GM23338 (cell line): ENCODE data around the gene NEK11. TPM values are rescaled to one million over a fixed set of nuclear protein-coding genes. Genes with fewer than 3 reads are reported as not detected.

Experiments
- ATAC-seq: fragments of 200-7000 bp; cut with Tn5 transposase; 3 replicates; pipeline ENCODE4 v1.9.1; 2020
- DNase-seq: peaks from one replicate; pipeline ENCODE4 v3.0.0-alpha.2; 2015; ENCODE audit warnings: low spot score
- H2AFZ ChIP-seq: fragments of 200-600 bp; sonication (generic); 2 replicates; pipeline ENCODE4 v1.8.0; 2016; ENCODE audit warnings: antibody characterized with exemption, mild to moderate bottlenecking, moderate library complexity
- H3F3A ChIP-seq: fragments of 200-600 bp; sonication (generic); replicated peaks from 2 replicates; pipeline ENCODE4 v1.8.0; 2017; ENCODE audit warnings: antibody characterized with exemption, mixed run types, low read depth
- H3K27ac ChIP-seq: fragments of 200-600 bp; sonication (generic); 2 replicates; pipeline ENCODE4 v1.6.1; 2016; ENCODE audit warnings: low read depth
- H3K27me3 ChIP-seq: fragments of 200-600 bp; sonication (generic); 2 replicates; pipeline ENCODE4 v1.8.0; 2016; ENCODE audit warnings: mild to moderate bottlenecking, mixed run types, moderate library complexity; ENCODE audit not compliant: insufficient read depth
- H3K36me3 ChIP-seq: fragments of 200-600 bp; sonication (generic); 2 replicates; pipeline ENCODE4 v1.8.0; 2016; ENCODE audit warnings: mild to moderate bottlenecking; ENCODE audit not compliant: insufficient read depth
- H3K4me1 ChIP-seq: fragments of 200-600 bp; sonication (generic); 2 replicates; pipeline ENCODE4 v1.8.0; 2016; ENCODE audit warnings: mild to moderate bottlenecking, moderate library complexity; ENCODE audit not compliant: insufficient read depth
- H3K4me2 ChIP-seq: fragments of 200-600 bp; sonication (generic); 2 replicates; pipeline ENCODE4 v1.7.1; 2017; ENCODE audit warnings: mixed run types
- H3K4me3 ChIP-seq: fragments of 200-600 bp; sonication (generic); 2 replicates; pipeline ENCODE4 v1.6.1; 2016; ENCODE audit warnings: mixed run types
- H3K79me2 ChIP-seq: fragments of 200-600 bp; sonication (generic); replicated peaks from 2 replicates; pipeline ENCODE4 v1.8.0; 2017; ENCODE audit warnings: mild to moderate bottlenecking; ENCODE audit not compliant: insufficient read depth
- H3K9me2 ChIP-seq: fragments of 200-600 bp; sonication (generic); 2 replicates; pipeline ENCODE4 v1.8.0; 2017; ENCODE audit not compliant: insufficient read depth
- H4K20me1 ChIP-seq: fragments of 200-600 bp; sonication (generic); replicated peaks from 2 replicates; pipeline ENCODE4 v1.8.0; 2017; ENCODE audit warnings: mild to moderate bottlenecking; ENCODE audit not compliant: insufficient read depth
- H3K27ac Mint-ChIP-seq: 2 replicates; pipeline ENCODE4 v1.8.0; 2020; ENCODE audit warnings: inconsistent platforms, mild to moderate bottlenecking, moderate library complexity, mixed read lengths
- H3K27me3 Mint-ChIP-seq: 3 replicates; pipeline ENCODE4 v1.8.0; 2022; ENCODE audit warnings: low read depth, mild to moderate bottlenecking, moderate library complexity, mixed read lengths, inconsistent platforms; ENCODE audit not compliant: insufficient read depth, poor library complexity
- H3K36me3 Mint-ChIP-seq: 3 replicates; pipeline ENCODE4 v1.8.0; 2021; ENCODE audit warnings: low read depth, mild to moderate bottlenecking, inconsistent platforms, moderate library complexity, mixed read lengths
- H3K4me1 Mint-ChIP-seq: 3 replicates; pipeline ENCODE4 v1.8.0; 2020; ENCODE audit warnings: mild to moderate bottlenecking, inconsistent platforms, mixed read lengths
- H3K4me3 Mint-ChIP-seq: 3 replicates; pipeline ENCODE4 v1.8.0; 2021; ENCODE audit warnings: moderate library complexity, mild to moderate bottlenecking, inconsistent platforms, mixed read lengths
- H3K9me3 Mint-ChIP-seq: 3 replicates; pipeline ENCODE4 v1.8.0; 2020; ENCODE audit warnings: moderate library complexity, mild to moderate bottlenecking, inconsistent platforms, mixed read lengths
- CREB1 ChIP-seq: fragments of 250-450 bp; sonication (Bioruptor Pico); IDR thresholded peaks from 2 replicates; pipeline ENCODE4 v1.5.0; 2020; ENCODE audit warnings: low read depth, mild to moderate bottlenecking, moderate library complexity
- EZH2 ChIP-seq: fragments of 200-600 bp; sonication (generic); IDR thresholded peaks from one replicate; pipeline ENCODE4 v1.8.0; 2017; ENCODE audit warnings: antibody characterized with exemption, mild to moderate bottlenecking, low read depth; ENCODE audit not compliant: unreplicated experiment
- EZH2phosphoT487 ChIP-seq: fragments of 200-600 bp; sonication (generic); IDR thresholded peaks from one replicate; pipeline ENCODE4 v1.8.1; 2018; ENCODE audit warnings: antibody characterized with exemption; ENCODE audit not compliant: unreplicated experiment
- JUNB ChIP-seq: IDR thresholded peaks from one replicate; pipeline ENCODE4 v1.6.1; 2016; ENCODE audit warnings: antibody characterized with exemption; ENCODE audit not compliant: unreplicated experiment
- NANOG ChIP-seq: IDR thresholded peaks from 2 replicates; pipeline ENCODE4 v1.6.1; 2016; ENCODE audit warnings: antibody characterized with exemption, borderline replicate concordance
- POLR2AphosphoS5 ChIP-seq: IDR thresholded peaks from 2 replicates; pipeline ENCODE4 v1.6.1; 2016; ENCODE audit warnings: antibody characterized with exemption, low read depth
- STAT1 ChIP-seq: IDR thresholded peaks from one replicate; pipeline ENCODE4 v1.6.1; 2016; ENCODE audit warnings: antibody characterized with exemption; ENCODE audit not compliant: unreplicated experiment
- ZNF114 ChIP-seq: fragments of 250-450 bp; sonication (Bioruptor Pico); IDR thresholded peaks from 2 replicates; pipeline ENCODE4 v1.5.0; 2020; ENCODE audit warnings: mild to moderate bottlenecking, moderate library complexity
- ZNF331 ChIP-seq: fragments of 250-450 bp; sonication (Bioruptor Pico); IDR thresholded peaks from 2 replicates; pipeline ENCODE4 v1.5.0; 2020; ENCODE audit warnings: low read depth, mild to moderate bottlenecking, moderate library complexity
- polyA plus RNA-seq: library from polyadenylated mRNA; unstranded; fragments of >200 nt; fragmentation: Nextera tagmentation; extraction: Ambion mirVana; gene quantifications from 2 replicates; pipeline ENCODE4 v1.2.1, GENCODE V29; 2016
- total RNA-seq: library from RNA; depleted of rRNA; stranded (reverse); fragments of >200 nt; shearing (Covaris generic); gene quantifications from 2 replicates; pipeline ENCODE4 v1.2.3, GENCODE V29; 2014
- TF ChIP-seq, protein P1 (sequence below): IDR thresholded peaks from 2 replicates; pipeline ENCODE4 v1.6.1; 2016; ENCODE audit warnings: antibody characterized with exemption
- TF ChIP-seq, protein P2 (sequence below): IDR thresholded peaks from one replicate; pipeline ENCODE4 v1.6.1; 2018; ENCODE audit warnings: antibody characterized with exemption; ENCODE audit not compliant: unreplicated experiment
- TF ChIP-seq, protein P3 (sequence below), 2 experiments: fragments of 200-600 bp in 1 of 2; sonication (generic) in 1 of 2; conservative IDR thresholded peaks; 2 replicates each; pipeline versions ENCODE4 v1.5.1 to v1.6.1; 2016 to 2017; ENCODE audit warnings: antibody characterized with exemption in 2 of 2, low read depth in 2 of 2, mild to moderate bottlenecking in 2 of 2, moderate library complexity in 1 of 2

The NEK11 gene
- total and polyA plus RNA-seq, 2 experiments from 2014 or later, result 0.80 to 1.1 TPM

DNA sequence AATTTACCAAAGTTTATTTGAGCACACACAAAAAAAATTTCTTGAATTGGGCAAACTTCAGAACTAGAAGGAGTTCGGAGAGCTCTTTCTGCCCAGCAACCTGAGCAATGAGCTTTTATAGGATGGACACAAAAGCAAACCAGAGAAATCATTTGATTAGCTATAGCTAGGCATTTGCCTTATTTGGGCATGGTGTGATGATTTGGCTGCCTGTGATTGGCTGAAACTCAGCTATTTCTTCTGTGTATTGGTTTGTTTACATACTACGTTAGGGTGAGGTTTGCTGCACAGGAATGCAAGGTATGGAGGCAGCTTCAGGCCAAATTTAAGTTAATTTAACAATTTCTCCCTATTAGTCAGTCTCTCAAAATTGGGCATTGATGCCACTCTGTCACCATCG lies 65.1 kb downstream of the NEK11 start:
- no peaks in the 10 kb centered on the region for H3K27me3 Mint-ChIP-seq
- no peak overlapping the region for H2AFZ ChIP-seq
- no peak overlapping the region for H3K4me3 Mint-ChIP-seq
- TF ChIP-seq, protein P1, sequence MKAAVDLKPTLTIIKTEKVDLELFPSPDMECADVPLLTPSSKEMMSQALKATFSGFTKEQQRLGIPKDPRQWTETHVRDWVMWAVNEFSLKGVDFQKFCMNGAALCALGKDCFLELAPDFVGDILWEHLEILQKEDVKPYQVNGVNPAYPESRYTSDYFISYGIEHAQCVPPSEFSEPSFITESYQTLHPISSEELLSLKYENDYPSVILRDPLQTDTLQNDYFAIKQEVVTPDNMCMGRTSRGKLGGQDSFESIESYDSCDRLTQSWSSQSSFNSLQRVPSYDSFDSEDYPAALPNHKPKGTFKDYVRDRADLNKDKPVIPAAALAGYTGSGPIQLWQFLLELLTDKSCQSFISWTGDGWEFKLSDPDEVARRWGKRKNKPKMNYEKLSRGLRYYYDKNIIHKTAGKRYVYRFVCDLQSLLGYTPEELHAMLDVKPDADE, result no peak
- no peak for TF ChIP-seq ZNF114 (CRISPR knock-in tag)
- no peak for TF ChIP-seq CREB1 (CRISPR knock-in tag)
- TF ChIP-seq JUNB, result no peak
- TF ChIP-seq, protein P2, sequence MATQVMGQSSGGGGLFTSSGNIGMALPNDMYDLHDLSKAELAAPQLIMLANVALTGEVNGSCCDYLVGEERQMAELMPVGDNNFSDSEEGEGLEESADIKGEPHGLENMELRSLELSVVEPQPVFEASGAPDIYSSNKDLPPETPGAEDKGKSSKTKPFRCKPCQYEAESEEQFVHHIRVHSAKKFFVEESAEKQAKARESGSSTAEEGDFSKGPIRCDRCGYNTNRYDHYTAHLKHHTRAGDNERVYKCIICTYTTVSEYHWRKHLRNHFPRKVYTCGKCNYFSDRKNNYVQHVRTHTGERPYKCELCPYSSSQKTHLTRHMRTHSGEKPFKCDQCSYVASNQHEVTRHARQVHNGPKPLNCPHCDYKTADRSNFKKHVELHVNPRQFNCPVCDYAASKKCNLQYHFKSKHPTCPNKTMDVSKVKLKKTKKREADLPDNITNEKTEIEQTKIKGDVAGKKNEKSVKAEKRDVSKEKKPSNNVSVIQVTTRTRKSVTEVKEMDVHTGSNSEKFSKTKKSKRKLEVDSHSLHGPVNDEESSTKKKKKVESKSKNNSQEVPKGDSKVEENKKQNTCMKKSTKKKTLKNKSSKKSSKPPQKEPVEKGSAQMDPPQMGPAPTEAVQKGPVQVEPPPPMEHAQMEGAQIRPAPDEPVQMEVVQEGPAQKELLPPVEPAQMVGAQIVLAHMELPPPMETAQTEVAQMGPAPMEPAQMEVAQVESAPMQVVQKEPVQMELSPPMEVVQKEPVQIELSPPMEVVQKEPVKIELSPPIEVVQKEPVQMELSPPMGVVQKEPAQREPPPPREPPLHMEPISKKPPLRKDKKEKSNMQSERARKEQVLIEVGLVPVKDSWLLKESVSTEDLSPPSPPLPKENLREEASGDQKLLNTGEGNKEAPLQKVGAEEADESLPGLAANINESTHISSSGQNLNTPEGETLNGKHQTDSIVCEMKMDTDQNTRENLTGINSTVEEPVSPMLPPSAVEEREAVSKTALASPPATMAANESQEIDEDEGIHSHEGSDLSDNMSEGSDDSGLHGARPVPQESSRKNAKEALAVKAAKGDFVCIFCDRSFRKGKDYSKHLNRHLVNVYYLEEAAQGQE, result no peak
- no peak for TF ChIP-seq POLR2AphosphoS5
- TF ChIP-seq EZH2, result no peak
- TF ChIP-seq EZH2phosphoT487, result no peak
- no peak for TF ChIP-seq NANOG
- H4K20me1 ChIP-seq, result no peaks in the 10 kb centered on the region
- no peak overlapping the region for H3K4me3 ChIP-seq
- H3K36me3 Mint-ChIP-seq, result no peaks in the 10 kb centered on the region
- no peak overlapping the region for H3K4me2 ChIP-seq
- H3K27ac Mint-ChIP-seq, result peak overlapping the region; percentile 53
- H3K36me3 ChIP-seq, result no peaks in the 10 kb centered on the region
- DNase-seq (peak; percentile 74), ATAC-seq (peak; percentile 82)
- no peaks in the 10 kb centered on the region for H3F3A ChIP-seq
- H3K9me2 ChIP-seq, result no peaks in the 10 kb centered on the region
- H3K9me3 Mint-ChIP-seq, result no peaks in the 10 kb centered on the region
- no peaks in the 10 kb centered on the region for H3K27me3 ChIP-seq
- no peaks in the 10 kb centered on the region for H3K79me2 ChIP-seq
- H3K4me1 ChIP-seq, result no peaks in the 10 kb centered on the region; the same call in 1 of the 2 replicates
- H3K27ac ChIP-seq, result no peak overlapping the region
- peaks cover 6% of the 10 kb centered on the region for H3K4me1 Mint-ChIP-seq

DNA sequence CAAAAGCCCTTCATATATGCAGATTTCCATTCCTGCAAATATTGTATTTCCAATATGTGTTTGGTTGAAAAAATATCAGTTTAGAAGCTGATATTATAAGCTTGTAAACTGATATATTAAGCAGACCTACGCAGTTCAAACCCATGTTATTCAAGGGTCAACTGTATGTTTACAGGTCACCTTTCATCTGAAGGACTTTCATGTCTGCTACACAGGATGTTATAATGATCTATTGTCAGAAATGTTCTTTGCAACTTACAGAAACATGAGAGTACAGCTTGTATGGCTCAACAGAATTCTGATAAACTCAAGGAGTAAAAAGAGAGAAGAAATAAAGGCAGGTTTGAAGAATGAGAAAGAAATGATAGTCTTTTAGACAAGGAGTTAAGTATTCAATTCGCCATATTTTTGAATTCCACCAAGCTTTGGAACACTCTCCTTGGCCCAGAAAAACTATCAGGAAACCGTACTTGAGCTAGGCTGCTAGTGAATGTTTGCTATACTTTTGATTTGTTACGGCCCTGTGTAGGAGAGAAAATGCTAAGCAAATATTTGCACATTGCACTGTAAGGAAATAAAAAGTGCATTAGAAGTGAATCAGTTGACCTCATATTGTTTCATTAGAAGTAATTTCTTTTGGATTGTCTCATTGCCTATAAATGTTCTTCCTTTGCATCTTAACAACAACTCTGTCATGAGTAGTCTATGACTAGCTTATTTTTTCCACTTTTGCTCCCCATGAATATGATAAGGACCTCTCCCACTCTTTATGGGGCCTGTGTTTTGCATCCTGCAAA lies 81.2 kb downstream of the NEK11 start:
- DNase-seq, result no peak
- Histone ChIP-seq H3F3A (no peaks in the 10 kb centered on the region), H3K27ac (no peak overlapping the region), H3K4me1 (no peaks in the 10 kb centered on the region), H3K4me2 (no peak overlapping the region), H3K9me2 (no peaks in the 10 kb centered on the region), H3K36me3 (no peaks in the 10 kb centered on the region), H2AFZ (no peak overlapping the region), H3K79me2 (no peaks in the 10 kb centered on the region), H3K4me3 (no peak overlapping the region), H4K20me1 (no peaks in the 10 kb centered on the region), H3K27me3 (no peaks in the 10 kb centered on the region)
- Mint-ChIP-seq H3K4me1 (peaks cover 3% of the 10 kb centered on the region; the same call in 1 of the 3 replicates), H3K27me3 (no peaks in the 10 kb centered on the region), H3K27ac (no peak overlapping the region), H3K36me3 (no peaks in the 10 kb centered on the region), H3K4me3 (no peak overlapping the region), H3K9me3 (no peaks in the 10 kb centered on the region)
- no peak for ATAC-seq
- TF ChIP-seq, protein P1, result no peak
- no peak for TF ChIP-seq JUNB
- TF ChIP-seq, protein P2, result no peak
- TF ChIP-seq STAT1, result no peak
- no peak for TF ChIP-seq ZNF114 (CRISPR knock-in tag)
- TF ChIP-seq EZH2phosphoT487, result no peak
- TF ChIP-seq NANOG, result no peak
- TF ChIP-seq, protein P3, sequence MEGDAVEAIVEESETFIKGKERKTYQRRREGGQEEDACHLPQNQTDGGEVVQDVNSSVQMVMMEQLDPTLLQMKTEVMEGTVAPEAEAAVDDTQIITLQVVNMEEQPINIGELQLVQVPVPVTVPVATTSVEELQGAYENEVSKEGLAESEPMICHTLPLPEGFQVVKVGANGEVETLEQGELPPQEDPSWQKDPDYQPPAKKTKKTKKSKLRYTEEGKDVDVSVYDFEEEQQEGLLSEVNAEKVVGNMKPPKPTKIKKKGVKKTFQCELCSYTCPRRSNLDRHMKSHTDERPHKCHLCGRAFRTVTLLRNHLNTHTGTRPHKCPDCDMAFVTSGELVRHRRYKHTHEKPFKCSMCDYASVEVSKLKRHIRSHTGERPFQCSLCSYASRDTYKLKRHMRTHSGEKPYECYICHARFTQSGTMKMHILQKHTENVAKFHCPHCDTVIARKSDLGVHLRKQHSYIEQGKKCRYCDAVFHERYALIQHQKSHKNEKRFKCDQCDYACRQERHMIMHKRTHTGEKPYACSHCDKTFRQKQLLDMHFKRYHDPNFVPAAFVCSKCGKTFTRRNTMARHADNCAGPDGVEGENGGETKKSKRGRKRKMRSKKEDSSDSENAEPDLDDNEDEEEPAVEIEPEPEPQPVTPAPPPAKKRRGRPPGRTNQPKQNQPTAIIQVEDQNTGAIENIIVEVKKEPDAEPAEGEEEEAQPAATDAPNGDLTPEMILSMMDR (conservative IDR thresholded peaks at IDR 0.05; ENCODE audit: low read depth in 2 of 2), result no peak
- no peak for TF ChIP-seq CREB1 (CRISPR knock-in tag)
- no peak for TF ChIP-seq ZNF331 (CRISPR knock-in tag)
